Parathyroid adenoma (tissue), 2 donors: ENCODE data around the gene MMP17.

Source experiments
- H2AFZ ChIP-seq: fragments of 300-600 bp; sonication (generic); one replicate; pipeline ENCODE4 v1.7.0; 2017; ENCODE audit warnings: antibody characterized with exemption, mild to moderate bottlenecking
- H3K27ac ChIP-seq: fragments of 300-600 bp; sonication (generic); one replicate; pipeline ENCODE4 v1.7.0; 2017
- H3K27me3 ChIP-seq: fragments of 300-600 bp; sonication (generic); one replicate; pipeline ENCODE4 v1.7.0; 2017; ENCODE audit warnings: low read length; ENCODE audit not compliant: control insufficient read depth, insufficient read depth
- H3K36me3 ChIP-seq: fragments of 300-600 bp; sonication (generic); one replicate; pipeline ENCODE4 v1.7.0; 2017; ENCODE audit warnings: low read length; ENCODE audit not compliant: control insufficient read depth, insufficient read depth
- H3K4me1 ChIP-seq: fragments of 300-600 bp; sonication (generic); one replicate; pipeline ENCODE4 v1.7.0; 2017; ENCODE audit warnings: control low read depth
- H3K4me2 ChIP-seq: fragments of 300-600 bp; sonication (generic); one replicate; pipeline ENCODE4 v1.7.0; 2017; ENCODE audit warnings: low read length
- H3K4me3 ChIP-seq: fragments of 300-600 bp; sonication (generic); one replicate; pipeline ENCODE4 v1.7.0; 2017; ENCODE audit warnings: low read depth, low read length
- H3K79me2 ChIP-seq: fragments of 300-600 bp; sonication (generic); one replicate; pipeline ENCODE4 v1.7.0; 2017; ENCODE audit warnings: control low read depth
- H3K9ac ChIP-seq: fragments of 300-600 bp; sonication (generic); one replicate; pipeline ENCODE4 v1.7.0; 2017; ENCODE audit warnings: mild to moderate bottlenecking
- H3K9me3 ChIP-seq: fragments of 300-600 bp; sonication (generic); one replicate; pipeline ENCODE4 v1.7.0; 2017; ENCODE audit warnings: low read length; ENCODE audit not compliant: control insufficient read depth
- CTCF ChIP-seq: fragments of 300-600 bp; sonication (generic); IDR thresholded peaks from one replicate; pipeline ENCODE4 v1.7.0; 2017; ENCODE audit warnings: antibody characterized with exemption, mild to moderate bottlenecking
- donor health status: primary hyperparathyroidism.

Gene MMP17

GRCh38 chr12:131897276-131897675 lies 69.1 kb downstream of the MMP17 start:
- no peak overlapping the region for H3K9ac ChIP-seq

GRCh38 chr12:131897875-131898274 lies 69.7 kb downstream of the MMP17 start:
- Histone ChIP-seq H3K27me3 (no peaks in the 10 kb centered on the region), H3K4me3 (no peak overlapping the region), H3K4me2 (no peak overlapping the region), H3K4me1 (peaks cover 20% of the 10 kb centered on the region), H3K79me2 (peaks cover 50% of the 10 kb centered on the region), H3K9ac (no peak overlapping the region), H3K27ac (peak overlapping the region; percentile 99), H2AFZ (no peak overlapping the region), H3K36me3 (no peaks in the 10 kb centered on the region), H3K9me3 (no peaks in the 10 kb centered on the region)
- no peak for TF ChIP-seq CTCF

More at GRCh38 chr12:131897276-131897675, 69.1 kb downstream of the MMP17 start:
- Histone ChIP-seq H2AFZ (no peak overlapping the region), H3K36me3 (no peaks in the 10 kb centered on the region), H3K79me2 (peaks cover 44% of the 10 kb centered on the region), H3K4me1 (peaks cover 20% of the 10 kb centered on the region), H3K27me3 (no peaks in the 10 kb centered on the region), H3K4me2 (no peak overlapping the region), H3K27ac (peak overlapping the region; percentile 99), H3K4me3 (no peak overlapping the region), H3K9me3 (no peaks in the 10 kb centered on the region)
- no peak for TF ChIP-seq CTCF

GRCh38 chr12:131900397-131900796 lies 72.2 kb downstream of the MMP17 start:
- no peak overlapping the region for H3K9ac ChIP-seq
- TF ChIP-seq CTCF: no peak

More at GRCh38 chr12:131900397-131900796, 72.2 kb downstream of the MMP17 start:
- Histone ChIP-seq H3K4me2 (no peak overlapping the region), H2AFZ (no peak overlapping the region), H3K79me2 (peaks cover 74% of the 10 kb centered on the region), H3K27me3 (no peaks in the 10 kb centered on the region), H3K36me3 (no peaks in the 10 kb centered on the region), H3K4me3 (no peak overlapping the region), H3K4me1 (peaks cover 20% of the 10 kb centered on the region), H3K9me3 (no peaks in the 10 kb centered on the region), H3K27ac (no peak overlapping the region)
